GM15510 (cell line): Measurements from ENCODE around the gene DEF6.
A peak's percentile ranks its signal among the peaks of the same experiment; 100 is the strongest.

Experiments used
- POLR2A ChIP-seq: IDR thresholded peaks from 3 replicates; pipeline ENCODE4 v1.6.1; 2011; ENCODE audit warnings: borderline replicate concordance; ENCODE audit not compliant: insufficient read length; ENCODE audit errors: extremely low read depth

Gene DEF6

DNA sequence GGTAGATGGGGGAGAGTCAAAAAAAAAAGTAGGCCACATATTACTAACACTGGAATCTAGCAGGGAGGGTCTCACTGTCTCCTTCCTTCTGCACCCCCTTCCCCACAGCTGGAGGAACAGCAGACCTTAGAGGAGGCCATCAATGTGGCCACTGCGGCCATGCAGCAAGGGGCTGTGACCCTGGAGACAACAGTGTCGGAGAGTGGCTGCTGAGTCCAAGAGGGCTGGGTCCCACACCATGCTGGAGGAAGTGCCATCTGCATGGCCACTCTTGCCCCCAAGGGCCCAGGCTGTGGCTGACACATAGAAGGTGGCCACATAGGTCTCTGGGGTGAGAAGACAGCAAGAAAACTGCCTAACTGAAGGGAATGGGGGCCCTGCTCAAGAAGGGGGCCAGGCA lies 2.6 kb upstream of the DEF6 start:
- TF ChIP-seq POLR2A: no peak

DNA sequence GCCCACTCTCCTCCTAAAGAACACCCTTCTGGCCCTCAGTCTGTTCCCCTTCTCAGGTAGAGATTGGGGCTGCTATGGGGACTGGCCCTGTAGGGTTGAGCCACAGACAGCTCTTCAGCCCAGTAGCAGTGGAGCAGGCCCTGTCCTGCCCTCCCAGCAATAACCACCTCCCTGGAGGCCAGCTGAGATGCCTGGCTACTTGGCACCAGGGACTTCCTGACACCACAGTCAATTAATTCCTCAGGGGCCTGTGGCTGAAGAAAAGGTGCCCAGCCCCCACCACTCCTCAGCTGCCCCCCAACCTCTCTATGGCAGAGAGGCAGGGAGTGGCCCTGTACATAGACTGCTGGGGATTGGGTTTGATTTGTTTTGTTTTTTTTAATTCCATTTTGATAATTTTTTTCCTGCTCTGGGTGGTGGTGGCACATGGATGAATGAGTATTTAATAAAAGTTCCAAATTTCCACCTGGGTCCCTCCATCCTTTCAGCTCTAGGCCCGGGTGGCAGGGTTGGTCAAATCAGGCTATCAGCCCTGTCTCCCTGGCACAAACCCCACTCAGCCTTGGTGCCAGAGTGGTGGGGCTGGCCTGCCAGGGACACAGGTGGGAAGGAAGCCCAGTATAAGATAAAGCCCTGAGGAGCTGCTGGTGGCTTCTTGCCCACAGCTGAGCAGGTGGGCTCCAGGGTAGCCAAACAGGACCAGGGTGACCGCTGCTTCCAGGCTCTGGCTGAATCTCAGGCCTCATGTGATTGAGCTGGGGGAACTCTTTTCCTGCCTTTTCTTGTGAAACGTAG lies 1.9 kb upstream of the DEF6 start:
- no peak for TF ChIP-seq POLR2A

DNA sequence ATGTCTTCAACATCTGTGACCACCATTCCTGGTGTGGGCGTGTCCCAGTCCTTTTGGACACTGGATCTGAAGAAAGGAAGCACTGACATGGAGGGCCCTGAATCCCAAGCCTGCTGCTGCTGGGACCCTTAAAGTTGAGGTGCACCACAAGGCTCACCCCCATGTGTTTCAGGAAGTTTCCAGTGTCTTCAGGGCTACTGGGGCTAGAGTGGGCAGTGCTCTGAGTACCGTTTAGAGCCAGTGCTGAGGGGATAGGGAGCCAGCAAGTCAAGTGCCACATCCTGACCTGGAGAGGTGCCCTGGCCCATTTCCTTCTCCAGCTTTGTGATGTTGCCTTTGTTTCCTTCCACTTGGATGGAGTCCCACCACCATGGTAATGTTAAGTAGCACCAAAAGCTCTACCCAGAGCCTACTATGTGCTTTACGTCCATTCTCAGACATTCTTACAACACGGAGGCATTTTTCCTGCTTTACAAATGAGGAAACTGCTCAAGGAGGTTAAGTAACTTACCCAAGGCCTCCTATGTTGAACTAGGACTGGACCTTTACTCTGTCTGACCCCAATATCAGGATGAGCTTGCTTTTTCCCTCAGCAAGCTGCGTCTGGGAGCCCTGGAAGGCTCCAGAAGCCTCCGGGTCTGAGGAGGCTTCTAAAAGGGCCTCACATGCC lies 552 bp upstream of the DEF6 start:
- TF ChIP-seq POLR2A: no peak

DNA sequence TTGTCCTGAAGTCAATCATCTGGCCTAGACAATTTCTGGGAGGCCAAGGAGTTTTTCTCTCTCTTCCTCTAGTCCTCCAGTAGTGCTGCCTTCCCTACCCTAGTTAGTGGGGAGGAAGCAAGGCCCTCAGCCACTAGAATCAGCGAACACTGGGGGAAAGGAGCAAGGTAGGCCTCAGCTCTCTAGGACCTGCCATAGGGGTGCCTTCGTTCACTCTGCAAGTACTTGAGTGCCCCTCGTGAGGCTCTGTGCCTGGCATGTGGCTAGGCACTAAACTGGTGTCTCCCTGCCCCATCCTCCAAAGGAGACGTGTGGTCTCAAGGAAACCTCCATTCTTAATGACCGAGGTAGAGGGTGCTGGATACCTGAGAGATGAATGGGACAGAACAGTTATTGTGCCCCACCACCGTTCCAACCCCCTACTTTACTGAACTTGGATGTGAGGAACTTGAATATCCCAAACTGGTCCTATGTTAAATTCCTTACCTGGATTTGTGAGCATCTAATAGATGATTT lies 1.1 kb downstream of the DEF6 start:
- no peak for TF ChIP-seq POLR2A

DNA sequence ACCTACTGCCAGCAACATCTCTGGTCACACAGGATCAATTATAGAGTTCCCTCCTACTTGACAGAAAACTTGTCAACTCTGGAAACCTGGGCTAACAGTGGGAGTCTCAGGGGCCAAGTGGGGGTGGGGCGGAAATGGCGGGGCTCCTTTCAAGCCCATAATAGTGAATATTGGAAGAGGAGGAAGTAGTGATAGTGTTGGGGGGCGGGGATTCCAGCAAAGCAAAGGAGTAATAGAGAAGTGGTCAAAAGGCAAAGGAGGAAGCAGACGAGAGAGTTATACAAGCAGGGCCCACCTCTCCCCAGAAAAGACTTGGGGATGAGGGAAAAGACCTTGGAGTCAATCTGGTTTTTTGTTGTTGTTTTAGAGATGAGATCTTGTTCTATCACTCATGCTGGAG lies 2.1 kb downstream of the DEF6 start:
- TF ChIP-seq POLR2A: no peak

DNA sequence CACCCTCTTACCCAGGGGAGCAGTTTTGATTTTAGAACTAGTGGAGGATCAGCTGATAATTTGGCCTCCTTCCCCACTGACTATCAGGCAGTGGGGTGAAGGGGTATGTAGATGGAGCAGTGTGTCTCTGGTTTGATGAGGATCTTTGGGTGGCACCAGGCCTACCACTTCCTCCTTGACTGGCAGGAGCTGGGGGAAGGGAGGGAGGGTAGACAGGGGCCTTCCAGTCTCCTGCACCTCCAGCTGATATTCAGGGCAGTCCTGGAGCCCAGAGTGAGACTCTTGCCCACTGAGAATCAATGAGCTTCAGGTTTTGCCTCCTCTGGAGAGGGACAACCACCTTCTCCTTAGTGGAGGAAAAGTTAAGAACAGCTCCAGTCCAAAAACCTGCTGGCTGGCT lies 3.2 kb downstream of the DEF6 start:
- TF ChIP-seq POLR2A: no peak

DNA sequence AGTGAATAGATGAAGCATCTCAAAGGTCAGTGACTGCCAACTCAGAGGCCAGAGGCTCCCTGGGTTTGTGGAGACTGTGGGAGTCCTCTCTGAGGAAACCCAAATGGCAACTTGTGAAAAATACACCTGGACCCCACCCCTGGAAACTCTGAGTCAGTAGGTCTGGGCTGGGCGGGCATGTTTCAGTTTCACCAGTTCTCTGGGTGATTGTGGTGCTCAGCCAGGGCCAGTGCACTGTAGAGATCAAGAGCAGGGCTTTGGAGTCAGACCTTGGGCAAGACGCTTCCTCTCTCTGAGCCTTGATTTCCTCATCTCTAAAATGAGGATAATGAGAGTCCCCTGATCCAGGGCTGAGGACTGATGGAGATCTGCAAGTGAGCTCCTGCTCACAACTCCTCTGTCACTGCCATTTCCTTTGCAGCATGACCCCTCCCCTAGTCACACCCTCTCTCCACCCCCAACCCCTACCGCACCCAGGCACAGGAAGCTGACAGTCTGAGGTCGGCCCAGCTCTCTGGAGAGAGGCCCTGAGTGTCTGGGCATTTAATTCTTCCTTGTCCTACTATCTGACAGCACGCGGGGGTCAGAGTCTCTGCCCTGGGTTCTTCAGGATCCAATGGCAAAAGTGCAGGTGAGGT lies 5.1 kb downstream of the DEF6 start:
- peak; percentile 52 for TF ChIP-seq POLR2A

DNA sequence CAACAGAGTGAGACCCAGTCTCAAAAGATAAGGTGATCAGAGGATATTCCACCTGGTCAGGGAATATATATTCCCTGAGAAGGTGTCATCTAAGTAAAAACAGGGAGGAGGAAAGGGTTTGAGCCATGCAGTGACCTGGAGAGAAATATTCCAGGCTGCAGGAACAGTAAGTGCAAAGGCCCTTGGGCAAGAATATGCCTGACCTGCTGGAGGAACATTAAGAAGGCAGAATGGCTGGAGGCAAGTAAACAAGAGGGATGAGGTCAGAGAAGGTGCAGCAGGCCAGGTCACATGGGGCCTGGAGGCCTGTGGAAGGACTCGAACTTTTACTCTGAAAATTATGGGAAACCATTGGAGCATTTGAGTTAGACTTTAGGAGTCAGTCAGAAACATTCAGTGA lies 6.7 kb downstream of the DEF6 start:
- no peak for TF ChIP-seq POLR2A

DNA sequence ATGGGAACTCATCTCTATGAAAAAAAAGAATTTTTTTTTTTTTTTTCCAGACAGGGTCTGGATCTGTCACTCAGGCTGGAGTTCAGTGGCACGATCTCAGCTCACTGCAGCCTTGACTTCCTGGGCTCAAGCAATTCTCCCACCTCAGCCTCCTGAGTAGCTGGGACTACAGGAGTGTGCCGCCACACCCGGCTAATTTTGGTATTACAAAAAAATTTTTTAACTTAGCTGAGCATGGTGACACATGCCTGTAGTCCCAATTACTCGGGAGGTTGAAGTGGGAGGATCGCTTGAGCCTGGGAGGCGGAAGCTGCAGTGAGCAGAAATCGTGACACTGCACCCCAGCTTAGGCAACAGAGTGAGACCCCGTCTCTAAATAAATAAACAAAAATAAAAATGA lies 7.5 kb downstream of the DEF6 start:
- TF ChIP-seq POLR2A: no peak

DNA sequence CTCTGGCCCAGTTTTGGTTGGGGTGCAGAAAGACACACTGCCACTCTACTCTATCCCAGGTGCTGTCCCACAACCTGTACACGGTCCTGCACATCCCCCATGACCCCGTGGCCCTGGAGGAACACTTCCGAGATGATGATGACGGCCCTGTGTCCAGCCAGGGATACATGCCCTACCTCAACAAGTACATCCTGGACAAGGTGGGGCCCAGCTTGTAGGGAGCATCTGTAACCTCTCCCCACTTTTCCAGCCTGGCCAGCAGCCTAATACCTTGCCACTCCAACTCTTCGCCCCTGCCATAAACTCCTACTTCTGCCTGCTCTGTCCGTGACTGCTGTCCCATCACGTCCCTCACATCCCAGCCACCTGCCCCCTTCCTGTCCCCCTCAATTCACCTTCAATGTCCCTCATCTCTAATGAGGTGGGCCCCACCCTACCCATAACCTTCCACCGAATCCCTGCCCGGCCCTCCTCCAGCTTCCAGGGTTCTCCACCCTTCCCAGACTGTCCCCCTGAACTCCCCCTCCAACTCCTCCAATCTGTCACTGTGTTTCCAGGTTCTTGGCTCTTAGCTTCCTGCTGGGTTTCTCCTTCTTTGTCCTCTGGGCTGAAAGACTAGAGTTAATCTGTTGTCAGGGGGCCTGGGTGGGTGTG lies 12.1 kb downstream of the DEF6 start:
- no peak for TF ChIP-seq POLR2A

DNA sequence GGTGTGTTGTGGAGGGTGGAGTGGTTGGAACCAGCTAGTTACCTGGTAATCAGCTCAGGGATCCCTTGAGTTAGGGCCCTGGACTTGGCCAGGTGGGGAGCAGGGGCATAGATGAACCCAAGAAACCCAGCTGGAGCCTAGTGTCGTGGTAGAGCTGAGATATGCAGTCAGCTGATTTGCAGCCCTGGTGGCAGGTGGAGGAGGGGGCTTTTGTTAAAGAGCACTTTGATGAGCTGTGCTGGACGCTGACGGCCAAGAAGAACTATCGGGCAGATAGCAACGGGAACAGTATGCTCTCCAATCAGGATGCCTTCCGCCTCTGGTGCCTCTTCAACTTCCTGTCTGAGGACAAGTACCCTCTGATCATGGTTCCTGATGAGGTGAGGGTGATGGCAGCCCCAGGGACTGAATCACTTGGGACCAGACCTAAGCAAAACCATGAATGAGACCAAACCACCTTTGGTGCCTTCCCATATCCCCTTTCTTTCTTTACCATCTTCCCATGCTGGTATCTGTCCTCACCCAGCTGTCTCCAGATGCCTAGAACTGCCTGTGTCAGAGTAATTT lies 12.7 kb downstream of the DEF6 start:
- TF ChIP-seq POLR2A: no peak

DNA sequence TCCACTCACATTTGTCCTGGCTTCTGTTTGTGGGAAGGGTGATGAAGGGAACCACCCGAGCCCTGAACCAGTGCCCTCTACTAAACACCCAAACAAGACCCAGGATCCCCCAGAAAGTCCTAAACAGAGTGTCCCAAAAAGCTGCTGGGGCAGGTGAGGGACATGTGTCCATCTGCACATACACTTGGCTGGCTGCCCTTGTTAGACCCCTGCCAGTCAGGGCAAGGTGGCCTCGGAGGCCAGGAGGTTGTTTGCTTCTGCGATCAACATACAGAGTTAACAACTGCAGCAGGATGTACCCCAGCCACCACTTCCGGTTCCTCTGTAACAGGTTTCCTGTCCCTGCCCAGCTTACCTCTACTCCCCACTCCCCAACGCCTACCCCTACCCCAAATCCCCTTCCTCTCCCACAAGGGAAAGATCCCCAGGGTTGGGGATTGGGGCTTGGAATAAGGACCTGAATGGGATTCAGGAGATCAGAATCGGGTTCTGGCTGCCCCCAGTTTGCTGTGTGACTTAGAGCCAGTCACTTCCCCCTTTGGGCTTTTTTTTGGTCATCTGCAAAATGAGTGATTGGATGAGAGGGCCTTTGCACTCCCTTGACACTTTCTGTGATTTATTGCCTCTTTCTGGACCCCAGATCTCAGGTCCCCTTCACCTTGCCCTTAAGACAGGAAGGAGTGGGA lies 13.9 kb downstream of the DEF6 start:
- TF ChIP-seq POLR2A: no peak

DNA sequence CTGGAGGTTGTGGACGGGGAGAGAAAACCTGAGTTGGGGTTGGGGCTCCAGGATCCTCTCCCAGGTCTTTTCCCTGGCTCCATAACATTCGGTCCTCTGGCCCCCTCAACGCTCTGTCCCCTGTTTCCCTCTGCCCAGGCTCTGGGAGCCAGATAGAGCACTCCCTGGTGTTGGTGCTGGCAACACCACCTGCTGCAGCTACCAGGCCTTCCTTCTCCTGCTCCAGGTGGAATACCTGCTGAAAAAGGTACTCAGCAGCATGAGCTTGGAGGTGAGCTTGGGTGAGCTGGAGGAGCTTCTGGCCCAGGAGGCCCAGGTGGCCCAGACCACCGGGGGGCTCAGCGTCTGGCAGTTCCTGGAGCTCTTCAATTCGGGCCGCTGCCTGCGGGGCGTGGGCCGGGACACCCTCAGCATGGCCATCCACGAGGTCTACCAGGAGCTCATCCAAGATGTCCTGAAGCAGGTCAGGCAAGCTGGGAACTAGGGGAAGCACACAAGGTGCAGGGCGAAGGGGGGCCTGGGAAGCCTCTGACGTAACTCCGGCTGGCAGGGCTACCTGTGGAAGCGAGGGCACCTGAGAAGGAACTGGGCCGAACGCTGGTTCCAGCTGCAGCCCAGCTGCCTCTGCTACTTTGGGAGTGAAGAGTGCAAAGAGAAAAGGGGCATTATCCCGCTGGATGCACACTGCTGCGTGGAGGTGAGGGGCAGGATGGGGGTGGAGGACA lies 14.6 kb downstream of the DEF6 start:
- no peak for TF ChIP-seq POLR2A
